ENCODE data around the gene ZHX3. TPM values are rescaled to one million over a fixed set of nuclear protein-coding genes. Genes with fewer than 3 reads are reported as not detected.

Gene ZHX3
- total and polyA plus RNA-seq, 2 of the 4 experiments (the other 2 are of a cell fraction): 25.0 to 28.0 TPM

- intact Hi-C loops (cut with micrococcal nuclease) (no loop called here), dilution Hi-C loops (cut with HindIII; ENCODE audit: low sequenced_read_pairs, unreplicated experiment) (no loop called here)
These were observed 2.9 kb upstream of the ZHX3 start for GRCh38 chr20:41320441-41320840.

More at GRCh38 chr20:41320441-41320840, 2.9 kb upstream of the ZHX3 start:
- ATAC-seq (ENCODE audit: low read depth) (no peak), DNase-seq (no peak)
- H3K36me3 ChIP-seq (ENCODE audit: control insufficient read depth, insufficient read depth, low read length): no peaks in the 10 kb centered on the region
- H3K23ac ChIP-seq (ENCODE audit: low read depth, low read length): no peak overlapping the region
- H3K56ac ChIP-seq (ENCODE audit: extremely low read depth, insufficient read depth, low read length): no peak overlapping the region
- no peak overlapping the region for H3K4me2 ChIP-seq (ENCODE audit: low read depth, low read length)
- H3K9me3 ChIP-seq (ENCODE audit: control insufficient read depth, insufficient read depth, low read length): no peaks in the 10 kb centered on the region
- no peak overlapping the region for H3K4me3 ChIP-seq (ENCODE audit: insufficient read depth, low read depth, low read length)
- H3K27me3 ChIP-seq (ENCODE audit: control insufficient read depth, insufficient read depth, low read length): no peaks in the 10 kb centered on the region
- H2BK120ac ChIP-seq (ENCODE audit: low read depth, low read length): no peak overlapping the region
- H3K27ac ChIP-seq (ENCODE audit: insufficient read depth, low read length): no peak overlapping the region
- H2AK9ac ChIP-seq (replicated peaks; ENCODE audit: low read depth, low read length, poor library complexity): no peak overlapping the region
- H3K9ac ChIP-seq (ENCODE audit: low read depth, low read length): no peak overlapping the region
- no peak overlapping the region for H3K4ac ChIP-seq (ENCODE audit: low read depth, low read length)
- no peak overlapping the region for H2BK20ac ChIP-seq (ENCODE audit: low read depth, low read length)
- H2BK5ac ChIP-seq (ENCODE audit: low read depth, low read length, poor library complexity, severe bottlenecking): no peak overlapping the region
- TF ChIP-seq CTCF (conservative IDR thresholded peaks at IDR 0.05; ENCODE audit: low read depth, low read length) (no peak), MAFK (IDR thresholded peaks at IDR 0.05; ENCODE audit: low read depth, low read length) (no peak), SMC3 (IDR thresholded peaks at IDR 0.05; ENCODE audit: low read depth, low read length) (no peak), MAZ (IDR thresholded peaks at IDR 0.05; ENCODE audit: borderline replicate concordance, low read depth, low read length) (no peak), USF2 (IDR thresholded peaks at IDR 0.05; ENCODE audit: low read depth, low read length) (no peak), NFE2L2 (IDR thresholded peaks at IDR 0.05; ENCODE audit: low read depth, low read length) (no peak), RAD21 (IDR thresholded peaks at IDR 0.05; ENCODE audit: low read length) (no peak), RFX5 (IDR thresholded peaks at IDR 0.05; ENCODE audit: low read depth, low read length) (no peak), BHLHE40 (IDR thresholded peaks at IDR 0.05; ENCODE audit: low read depth, low read length) (no peak), CEBPB (IDR thresholded peaks at IDR 0.05; ENCODE audit: low read depth, low read length) (no peak), POLR2A (IDR thresholded peaks at IDR 0.05; ENCODE audit: low read depth, low read length) (no peak), RCOR1 (IDR thresholded peaks at IDR 0.05; ENCODE audit: insufficient replicate concordance, low read length) (no peak), MXI1 (IDR thresholded peaks at IDR 0.05; ENCODE audit: borderline replicate concordance, low read depth, low read length) (no peak), FOS (IDR thresholded peaks at IDR 0.05; ENCODE audit: low read depth, low read length) (no peak), ELK1 (IDR thresholded peaks at IDR 0.05; ENCODE audit: borderline replicate concordance, low read depth, low read length) (no peak)
- H2AFZ ChIP-seq (replicated peaks; ENCODE audit: low read length, poor library complexity): no peak overlapping the region
- CTCF ChIA-PET: no interaction called here
- no peaks in the 10 kb centered on the region; the same call in 1 of the 2 replicates for H3K9me1 ChIP-seq (ENCODE audit: insufficient read depth, low read length)
- H4K20me1 ChIP-seq (ENCODE audit: insufficient read depth, low read length): peaks cover 8% of the 10 kb centered on the region
- H4K91ac ChIP-seq (ENCODE audit: insufficient read depth, low read depth, low read length): no peak overlapping the region
- H3K79me1 ChIP-seq (ENCODE audit: low read depth in 1 of 2, low read length in 2 of 2): peaks cover 0 to 10% of the 10 kb centered on the region in 2 experiments; a peak in 2 of 4 replicates
- H4K5ac ChIP-seq (ENCODE audit: low read depth, low read length): no peak overlapping the region
- H2BK15ac ChIP-seq (ENCODE audit: low read depth, low read length): no peak overlapping the region
- H4K8ac ChIP-seq (ENCODE audit: low read depth in 2 of 2, low read length in 2 of 2): no peak overlapping the region
- H3K4me1 ChIP-seq (ENCODE audit: control insufficient read depth, insufficient read depth, low read length): peaks cover 2% of the 10 kb centered on the region; the same call in 1 of the 2 replicates
- no peak overlapping the region for H2AK5ac ChIP-seq (ENCODE audit: low read depth, low read length)
- POLR2A ChIA-PET (ENCODE audit: unreplicated experiment): no interaction called here
- in situ Hi-C loops (cut with MboI; ENCODE audit: low sequenced_read_pairs): no loop called here
- no peak overlapping the region for H3K14ac ChIP-seq (replicated peaks; ENCODE audit: low read depth, low read length)
- BruUV-seq (replicated peaks): no TSS peak
- no peak overlapping the region for H3K18ac ChIP-seq (ENCODE audit: low read depth, low read length)
